ENCODE data around the gene WDR70.
"Not testable (repeated sequence)": the region's sequence is repeated elsewhere in the genome, so short reads cannot be mapped to it uniquely, and the experiment has no call there.

WDR70 gene

GRCh38 chr5:37379100-37379628 is at the start of gene WDR70:
Gene WDR70 (plus strand): TSS chr5:37379318. CDS start chr5:37379368, 50 bp downstream.
- peak; percentile 73 for DNase-seq (ENCODE audit: low spot score)

DNA sequence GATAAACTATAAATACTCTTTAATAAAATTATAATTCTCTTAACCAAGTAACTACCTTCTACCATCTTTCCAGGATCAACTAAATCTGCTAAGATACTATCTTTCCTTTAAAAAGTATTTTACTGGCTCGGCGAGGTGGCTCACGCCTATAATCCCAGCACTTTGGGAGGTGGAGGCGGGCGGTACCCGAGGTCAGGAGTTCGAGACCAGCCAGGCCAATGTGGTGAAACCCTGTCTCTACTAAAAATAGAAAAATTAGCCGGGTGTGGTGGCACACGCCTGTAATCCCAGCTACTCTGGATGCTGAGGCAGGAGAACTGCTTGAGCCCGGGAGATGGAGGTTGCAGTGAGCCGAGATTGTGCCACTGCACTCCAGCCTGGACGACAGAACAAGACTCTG is 44.4 kb upstream of the WDR70 start:
- not testable (repeated sequence) for DNase-seq (ENCODE audit: low spot score)

DNA sequence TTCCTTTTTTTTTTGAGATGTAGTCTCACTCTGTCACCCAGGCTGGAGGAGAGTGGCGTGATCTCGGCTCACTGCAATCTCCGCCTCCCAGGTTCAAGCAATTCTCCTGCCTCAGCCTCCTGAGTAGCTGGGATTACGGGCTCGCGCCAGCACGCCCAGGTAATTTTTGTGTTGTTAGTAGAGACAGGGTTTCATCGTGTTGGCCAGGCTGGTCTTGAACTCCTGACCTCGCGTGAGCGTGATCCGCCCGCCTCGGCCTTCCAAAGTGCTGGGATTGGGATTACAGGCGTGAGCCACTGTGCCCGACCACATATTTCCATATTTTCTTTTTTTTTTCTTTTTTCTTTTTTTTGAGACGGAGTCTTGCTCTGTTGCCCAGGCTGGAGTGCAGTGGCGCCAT is 36.4 kb upstream of the WDR70 start:
- DNase-seq (ENCODE audit: low spot score): not testable (repeated sequence)

DNA sequence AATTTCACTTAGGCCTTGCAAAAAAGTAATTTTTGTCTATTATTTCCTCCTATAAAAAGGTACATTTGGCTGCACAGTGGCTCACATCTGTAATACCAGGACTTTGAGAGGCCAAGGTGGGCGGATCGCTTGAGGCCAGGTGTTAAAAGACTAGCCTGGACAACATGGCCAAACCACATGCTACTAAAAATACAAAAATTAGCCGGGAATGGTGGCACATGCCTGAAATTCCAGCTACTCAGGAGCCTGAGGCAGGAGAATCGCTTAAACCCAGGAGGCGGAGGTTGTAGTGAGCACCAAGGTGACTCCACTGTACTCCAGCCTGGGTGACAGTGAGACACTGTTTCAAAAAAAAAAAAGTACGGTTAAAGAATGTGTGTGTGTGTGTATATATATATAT is 24.0 kb upstream of the WDR70 start:
- no peak for DNase-seq (ENCODE audit: low spot score)

- DNase-seq (ENCODE audit: low spot score): no peak
Measured at GRCh38 chr5:37370550-37370863, 8.6 kb upstream of the WDR70 start.

DNA sequence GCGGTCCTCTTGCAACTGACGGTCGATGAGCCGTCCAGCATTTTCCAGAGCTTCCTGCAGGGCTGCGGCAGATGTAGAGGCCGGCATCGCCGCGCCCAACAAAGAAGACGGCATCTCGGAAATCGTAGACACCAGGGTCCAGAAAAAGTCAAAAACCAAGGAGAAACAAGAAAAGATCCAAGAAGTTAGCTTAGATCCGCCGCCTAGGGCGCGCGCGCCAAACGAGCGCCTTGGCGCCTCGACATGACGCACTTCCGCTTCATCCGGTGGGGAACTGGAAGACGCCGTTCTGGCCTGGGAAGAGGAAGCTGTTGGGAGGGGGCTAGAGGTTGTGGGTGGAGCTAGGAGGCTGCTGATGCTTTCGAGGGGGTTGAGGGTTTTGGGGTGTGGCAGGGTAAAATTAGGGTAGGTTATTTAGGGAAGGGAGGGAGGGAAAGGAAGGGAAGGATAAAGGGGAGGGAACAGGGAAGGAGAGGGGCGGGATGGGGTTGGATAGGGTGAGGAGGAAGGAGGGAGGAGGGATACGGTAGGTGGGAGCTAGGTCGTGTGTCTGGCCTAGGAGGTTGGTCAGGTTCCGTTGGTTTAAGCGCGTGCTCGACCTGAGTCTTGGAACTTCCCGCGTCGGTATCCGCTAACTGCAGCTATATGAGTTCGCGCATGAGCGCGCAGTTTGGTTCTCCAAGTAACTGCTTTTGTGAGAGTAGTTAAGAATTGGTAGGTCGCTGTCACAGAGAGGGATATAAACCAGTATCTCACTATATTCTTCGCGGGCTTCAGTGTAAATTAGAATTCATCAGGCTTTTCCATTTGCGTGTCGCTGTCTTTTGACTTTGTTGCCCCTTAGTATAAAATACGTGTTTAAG is 8.0 kb upstream of the WDR70 start, which contains the start of gene NUP155:
NUP155 (minus strand) TSS at position 243 of the 863 bp plus-strand sequence; CDS start at position 114, 129 bp downstream.
- DNase-seq (ENCODE audit: low spot score): peak; percentile 88

DNA sequence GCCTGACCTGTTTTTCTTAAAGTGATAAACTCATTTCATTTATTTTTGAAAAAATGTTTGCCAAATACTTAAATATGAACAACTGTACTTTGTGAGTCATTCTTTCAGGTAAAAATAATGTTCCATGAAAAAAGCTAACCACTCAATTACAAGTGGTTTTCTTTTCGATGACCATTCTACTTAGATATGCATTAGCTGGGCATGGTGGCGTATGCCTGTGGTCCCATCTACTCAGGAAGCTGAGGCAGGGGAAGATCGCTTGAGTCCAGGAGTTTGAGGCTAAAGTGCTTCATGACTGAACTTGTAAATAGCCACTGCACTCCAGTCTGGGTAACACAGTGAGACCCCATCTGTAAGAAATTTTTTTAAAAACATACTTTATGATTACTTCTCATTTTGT is 4.0 kb upstream of the WDR70 start:
- DNase-seq (ENCODE audit: low spot score): no peak

- DNase-seq (ENCODE audit: low spot score): not testable (repeated sequence)
Measured at GRCh38 chr5:37378066-37378465, 1.1 kb upstream of the WDR70 start.

DNA sequence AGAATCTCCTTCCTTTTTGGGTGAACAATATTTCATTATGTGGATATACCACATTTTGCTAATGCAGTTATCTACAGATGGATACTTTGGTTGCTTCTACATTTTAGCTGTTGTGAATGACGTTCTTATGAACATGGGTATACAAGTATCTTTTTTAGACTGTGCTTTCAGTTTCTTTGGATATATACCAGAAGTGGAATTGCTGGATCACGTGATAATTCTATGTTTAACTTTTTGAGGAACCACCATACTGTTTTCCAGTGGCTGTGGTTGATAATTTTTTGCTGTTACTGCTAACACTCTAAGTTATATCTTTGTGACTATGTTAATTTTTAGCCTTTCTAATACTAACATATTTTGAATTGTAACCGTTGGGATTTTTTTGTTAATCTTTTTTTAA is 12.5 kb downstream of the WDR70 start:
- DNase-seq (ENCODE audit: low spot score): no peak

DNA sequence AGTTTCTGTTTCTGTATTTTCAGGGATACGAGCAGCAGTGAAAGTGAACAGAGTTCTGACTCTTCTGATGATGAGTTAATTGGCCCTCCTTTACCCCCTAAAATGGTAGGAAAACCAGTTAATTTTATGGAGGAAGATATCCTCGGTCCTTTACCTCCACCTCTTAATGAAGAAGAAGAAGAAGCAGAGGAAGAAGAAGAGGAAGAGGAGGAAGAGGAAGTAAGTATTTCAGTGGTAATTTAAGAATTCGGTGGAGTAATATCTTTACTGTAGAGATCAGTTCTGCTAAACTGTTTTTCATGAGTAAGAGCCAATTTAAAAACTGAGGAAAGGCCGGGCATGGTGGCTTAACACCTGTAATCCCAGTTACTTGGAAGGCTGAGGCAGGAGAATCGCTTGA is 17.2 kb downstream of the WDR70 start:
- DNase-seq (ENCODE audit: low spot score): no peak

DNA sequence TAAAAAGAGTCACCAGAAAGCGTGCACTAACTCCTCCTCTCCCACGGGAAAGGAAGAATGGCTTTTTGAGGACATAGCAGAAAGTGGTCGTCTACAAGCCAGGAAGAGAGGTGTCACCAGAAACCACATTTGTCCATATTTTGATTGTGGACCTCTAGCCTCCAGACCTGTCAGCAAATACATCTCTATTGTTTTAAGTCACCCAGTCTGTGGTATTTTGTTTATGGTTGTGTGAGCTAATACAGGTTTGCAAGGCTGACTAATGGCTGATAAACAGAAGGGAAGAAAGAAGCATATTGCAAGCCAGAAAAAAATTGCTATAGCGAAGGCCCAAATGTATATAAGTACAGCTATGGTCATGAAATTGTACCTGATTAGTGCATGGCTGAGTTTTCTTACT is 21.4 kb downstream of the WDR70 start:
- DNase-seq (ENCODE audit: low spot score): no peak

DNA sequence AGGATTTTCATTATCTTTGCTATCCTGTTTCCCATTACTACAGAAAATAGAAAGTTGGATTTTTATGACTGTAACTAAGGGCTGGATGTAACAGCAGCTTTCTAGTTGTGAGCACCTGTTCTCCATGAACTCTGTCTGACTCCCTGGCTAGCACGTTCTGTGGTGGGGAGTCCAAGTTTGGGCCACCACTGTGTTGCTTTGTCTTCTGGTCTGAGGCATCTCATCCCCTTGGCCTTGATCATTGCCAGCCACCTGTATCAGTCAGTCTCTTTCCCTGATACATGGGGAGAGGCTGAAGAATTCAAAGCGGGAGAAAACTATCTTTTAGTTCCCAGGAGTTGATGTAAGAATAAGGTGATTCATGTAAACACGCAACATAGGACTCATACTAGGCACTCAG is 33.4 kb downstream of the WDR70 start:
- DNase-seq (ENCODE audit: low spot score): no peak

GRCh38 chr5:37415456-37415855 is 36.3 kb downstream of the WDR70 start:
- DNase-seq (ENCODE audit: low spot score): not testable (repeated sequence)

DNA sequence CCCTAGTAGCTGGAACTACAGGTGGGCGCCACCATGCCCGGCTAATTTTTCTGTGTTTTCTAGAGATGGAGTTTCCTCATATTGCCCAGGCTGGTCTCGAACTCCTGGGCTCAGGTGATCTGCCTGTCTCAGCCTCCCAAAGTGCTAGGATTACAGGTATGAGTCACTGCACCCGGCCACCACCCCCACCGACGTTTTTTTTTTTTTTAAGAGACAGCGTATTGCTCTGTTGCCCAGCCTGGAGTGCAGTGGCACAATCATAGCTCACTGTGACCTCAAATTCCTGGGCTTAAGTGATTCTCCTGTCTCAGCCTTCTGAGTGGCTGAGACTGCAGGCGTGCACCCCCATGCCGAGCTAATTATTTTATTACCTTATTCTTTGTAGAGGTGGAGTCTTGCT is 38.2 kb downstream of the WDR70 start:
- no peak for DNase-seq (ENCODE audit: low spot score)

DNA sequence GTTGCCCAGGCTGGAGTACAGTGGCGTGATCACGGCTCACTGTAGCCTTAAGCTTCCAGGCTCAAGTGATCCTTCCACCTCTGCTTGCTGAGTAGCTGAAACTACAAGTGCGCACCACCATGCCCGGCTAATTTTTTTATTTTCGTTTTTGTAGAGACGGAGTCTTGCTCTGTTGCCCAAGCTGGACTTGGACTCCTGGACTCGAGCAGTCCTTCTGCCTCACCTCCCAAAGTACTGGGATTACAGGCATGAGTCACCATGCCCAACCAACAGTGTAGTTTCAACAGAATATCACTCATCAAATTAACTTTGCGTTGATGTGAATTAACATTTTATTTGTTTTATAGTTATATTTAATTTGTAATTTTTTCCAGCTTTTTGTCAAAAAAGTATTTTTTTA is 45.3 kb downstream of the WDR70 start:
- DNase-seq (ENCODE audit: low spot score): no peak

GRCh38 chr5:37428044-37428443 is 48.9 kb downstream of the WDR70 start:
- no peak for DNase-seq (ENCODE audit: low spot score)

- DNase-seq (ENCODE audit: low spot score): no peak
Measured at GRCh38 chr5:37435261-37435660, 56.1 kb downstream of the WDR70 start.

DNA sequence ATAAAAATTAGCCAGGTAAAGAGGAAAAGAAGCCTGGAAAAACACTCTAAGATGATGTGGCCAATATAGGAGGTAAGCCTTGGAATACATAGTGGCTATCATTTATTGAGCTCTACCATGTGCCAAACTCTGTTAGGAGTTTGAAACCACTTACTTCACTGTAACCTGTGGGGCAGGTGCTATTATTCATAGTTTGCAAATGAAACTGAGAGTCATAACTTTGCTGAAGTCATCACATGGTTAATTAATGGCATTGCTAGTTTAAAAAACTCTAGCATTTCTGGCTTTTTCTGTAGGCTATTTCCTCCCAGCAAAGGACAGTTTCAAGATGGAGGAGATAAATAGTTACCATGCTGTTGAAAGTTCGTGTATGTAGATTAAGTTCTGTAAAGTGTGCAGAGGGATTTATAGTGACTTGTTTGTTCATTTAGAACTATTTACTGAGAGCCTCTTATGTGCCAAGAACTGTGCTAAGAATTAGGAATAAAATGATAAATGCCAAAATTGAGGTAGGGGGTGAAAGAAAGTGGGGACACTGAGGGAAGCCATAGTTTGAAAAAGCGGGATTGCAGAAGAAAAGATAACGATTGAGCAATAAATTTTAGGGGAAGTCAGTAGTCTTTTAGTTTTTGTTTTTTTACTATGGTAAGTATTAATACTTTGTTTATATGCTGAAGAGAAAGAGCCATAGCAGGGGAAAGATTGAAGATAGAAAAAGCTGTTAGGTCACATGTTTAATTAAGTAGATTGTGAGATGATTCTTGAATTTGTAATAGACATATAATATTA is 57.2 kb downstream of the WDR70 start:
- DNase-seq (ENCODE audit: low spot score): no peak

- DNase-seq (ENCODE audit: low spot score): no peak
Measured at GRCh38 chr5:37437711-37438110, 58.6 kb downstream of the WDR70 start.

DNA sequence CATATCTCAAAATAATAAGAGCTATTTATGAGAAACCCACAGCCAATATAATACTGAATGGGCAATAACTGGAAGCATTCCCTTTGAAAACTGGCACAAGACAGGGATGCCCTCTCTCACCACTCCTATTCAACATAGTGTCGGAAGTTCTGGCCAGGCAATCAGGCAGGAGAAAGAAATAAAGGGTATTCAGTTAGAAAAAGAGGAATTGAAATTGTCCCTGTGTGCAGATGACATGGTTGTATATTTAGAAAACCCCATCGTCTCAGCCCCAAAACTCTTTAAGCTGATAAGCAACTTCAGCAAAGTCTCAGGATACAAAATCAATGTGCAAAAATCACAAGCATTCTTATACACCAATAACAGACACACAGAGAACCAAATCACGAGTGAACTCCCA is 66.7 kb downstream of the WDR70 start:
- not testable (repeated sequence) for DNase-seq (ENCODE audit: low spot score)

- DNase-seq (ENCODE audit: low spot score): no peak
Measured at GRCh38 chr5:37448941-37449340, 69.8 kb downstream of the WDR70 start.

DNA sequence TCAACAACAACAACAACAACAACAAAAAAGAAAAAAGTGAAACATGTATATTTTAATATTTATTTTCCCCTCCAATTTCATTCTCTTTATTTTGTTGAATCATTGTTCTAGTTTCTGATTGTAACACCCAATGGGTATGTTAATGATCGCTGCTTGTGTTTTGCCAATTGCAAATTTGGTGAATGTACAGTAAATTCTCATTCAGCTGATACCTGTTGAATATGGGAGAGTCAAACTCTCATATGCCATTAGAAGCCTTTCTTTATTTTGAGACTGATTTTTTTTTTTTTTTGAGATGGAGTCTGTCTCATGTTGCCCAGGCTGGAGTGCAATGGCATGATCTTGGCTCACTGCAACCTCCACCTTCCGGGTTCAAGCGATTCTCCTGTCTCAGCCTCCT is 72.9 kb downstream of the WDR70 start:
- DNase-seq (ENCODE audit: low spot score): not testable (repeated sequence)

- not testable (repeated sequence) for DNase-seq (ENCODE audit: low spot score)
Measured at GRCh38 chr5:37453252-37453651, 74.1 kb downstream of the WDR70 start.
